T-helper 1 cell (primary cell): Measurements from ENCODE around the gene CRHR2.

Experiments
- DNase-seq, 5 donors: peaks; one replicate each; pipeline ENCODE4 v3.0.0-alpha.2; 2012 to 2020

CRHR2 gene

DNA sequence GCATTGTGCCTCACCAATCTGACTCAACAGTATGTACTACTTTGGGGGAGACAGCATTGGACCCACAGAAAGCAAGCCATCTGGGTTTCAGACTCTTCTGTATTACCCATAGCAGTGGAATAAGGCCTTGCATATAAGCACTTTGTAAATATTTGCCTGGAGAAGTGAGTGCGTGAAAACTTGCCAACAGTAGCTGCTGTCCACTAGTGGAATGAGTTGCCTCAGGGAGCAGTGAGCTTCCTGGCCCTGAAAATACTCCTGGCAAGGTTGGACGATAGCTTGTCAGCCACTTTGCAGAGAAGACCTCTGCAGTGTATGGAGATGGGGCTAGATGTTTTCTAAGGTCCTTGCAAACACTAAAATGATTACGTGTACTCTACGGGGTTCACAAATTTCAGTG is 65.9 kb downstream of the CRHR2 start:
- DNase-seq, result no peak

- no peak for DNase-seq
These were observed 68.6 kb downstream of the CRHR2 start for GRCh38 chr7:30613366-30614325.

DNA sequence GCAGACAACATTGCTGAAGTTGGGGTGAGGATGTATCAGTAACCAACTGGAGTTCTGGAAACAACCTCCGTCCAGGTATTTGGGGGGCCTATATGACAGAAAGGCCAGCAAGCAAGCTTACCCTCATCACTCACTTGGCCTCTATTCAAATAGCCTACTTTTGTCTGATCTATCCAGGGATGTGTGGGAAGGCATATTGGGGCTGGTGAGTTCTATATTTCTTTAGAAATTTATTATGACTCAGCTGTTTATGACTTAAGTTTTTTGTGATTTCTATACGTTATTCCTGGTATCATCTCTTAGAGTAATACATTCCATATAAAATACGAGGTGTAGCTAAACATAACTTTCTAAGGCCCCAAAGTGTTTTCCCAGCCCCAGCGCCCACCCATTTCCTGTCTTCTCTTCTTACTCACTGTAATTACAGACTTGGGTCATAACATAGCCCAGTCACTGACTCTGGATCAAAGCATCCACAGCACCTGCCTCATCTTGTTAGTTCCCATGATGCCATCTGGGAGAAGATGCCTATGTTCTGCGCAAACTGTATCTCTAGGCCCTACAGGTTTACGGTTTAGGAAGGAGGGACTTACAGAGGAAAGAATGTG is 69.5 kb downstream of the CRHR2 start:
- DNase-seq, result no peak

- no peak for DNase-seq
These were observed 76.4 kb downstream of the CRHR2 start for GRCh38 chr7:30605832-30606231.

GRCh38 chr7:30604901-30605300 is 77.4 kb downstream of the CRHR2 start:
- DNase-seq, result no peak
